ENCODE data around the gene SLC10A3.

The SLC10A3 gene

DNA sequence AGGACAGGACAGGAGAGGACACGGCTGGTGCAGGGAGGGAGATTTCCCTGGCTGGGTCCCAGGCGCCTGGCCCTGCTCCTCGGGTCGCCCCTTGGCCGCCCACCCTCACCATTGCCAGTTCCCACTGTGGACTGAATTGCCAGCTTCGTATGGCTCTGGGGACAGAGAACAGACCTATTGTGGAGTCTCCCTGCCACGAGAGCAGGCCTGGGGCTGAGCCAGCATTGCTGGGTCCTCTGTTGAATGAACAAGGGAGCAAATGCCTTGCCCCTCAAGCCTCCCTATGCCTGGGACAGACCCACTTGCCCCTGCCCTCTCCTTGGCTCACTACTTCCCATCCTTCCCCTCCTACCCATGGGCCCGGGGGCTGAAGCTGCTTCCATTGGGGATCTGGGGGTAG, 28.0 kb downstream of the SLC10A3 start:
- DNase-seq: no peak

GRCh38 chrX:154460326-154460725, 30.1 kb downstream of the SLC10A3 start:
- no peak for DNase-seq

DNA sequence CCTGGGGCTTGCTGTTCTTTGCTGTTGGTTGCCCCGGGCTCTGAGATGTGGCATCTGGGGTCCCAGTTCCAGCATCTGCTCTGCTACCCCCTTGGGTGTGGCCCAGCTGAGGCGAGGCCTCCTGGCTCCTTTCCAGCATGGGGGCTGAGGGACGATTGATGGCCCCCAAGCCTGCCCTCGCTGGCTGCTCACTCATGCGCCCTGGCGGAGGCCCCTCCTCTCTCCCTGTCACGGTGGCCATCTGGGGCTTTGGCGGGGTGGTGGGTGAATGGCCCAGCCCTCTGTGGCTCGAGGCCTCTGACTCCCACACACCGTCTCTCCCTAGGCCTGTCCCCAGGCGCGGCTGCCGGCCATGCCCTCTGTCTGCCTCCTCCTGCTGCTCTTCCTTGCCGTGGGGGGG, 30.6 kb downstream of the SLC10A3 start:
- DNase-seq: no peak

GRCh38 chrX:154458954-154459778, 31.3 kb downstream of the SLC10A3 start:
- no peak for DNase-seq

DNA sequence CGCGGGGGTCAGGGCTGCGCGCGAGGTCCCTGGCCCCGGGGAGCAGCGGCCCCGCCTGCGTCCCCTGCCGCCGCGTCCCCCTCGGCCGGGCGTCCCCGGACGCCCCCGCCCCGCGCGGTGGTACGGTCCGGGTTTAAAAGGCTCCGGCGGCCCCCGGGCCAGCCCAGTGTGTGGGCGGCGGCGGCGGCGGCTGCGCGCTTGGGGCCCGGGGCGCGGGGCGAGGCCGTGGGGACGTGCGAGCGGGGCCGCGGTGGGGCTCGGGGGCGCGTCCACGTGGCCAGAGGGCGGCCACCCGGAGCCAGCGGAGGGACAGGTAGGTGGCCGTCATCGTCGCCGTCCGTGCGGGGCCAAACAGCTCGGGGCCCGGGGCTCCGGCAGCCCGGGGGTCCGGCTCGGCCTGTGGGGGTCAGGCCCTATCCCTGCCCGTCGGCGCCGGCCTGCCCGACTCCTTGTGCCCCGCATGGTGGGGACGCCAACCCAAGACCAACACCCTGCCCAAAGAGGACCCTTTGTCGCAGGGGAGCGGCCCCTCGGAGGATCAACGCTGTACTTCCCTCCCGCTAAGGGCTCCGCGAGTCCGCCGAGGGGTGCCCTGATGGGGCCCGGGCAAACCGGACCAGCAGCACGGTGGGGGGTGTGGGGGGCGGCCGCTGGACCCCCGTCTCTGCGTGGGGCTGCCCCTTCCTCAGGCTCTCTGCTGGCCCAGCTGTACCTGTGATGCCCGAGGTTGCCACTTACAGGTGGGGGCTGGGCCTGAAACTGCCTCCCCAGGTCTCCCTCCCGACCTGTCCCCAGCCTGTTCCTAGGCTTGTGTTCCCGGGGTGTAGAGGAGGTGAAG, 32.1 kb downstream of the SLC10A3 start, which contains the start of gene PLXNA3:
Gene PLXNA3, plus strand, starts transcription at position 166 of the 838 bp plus-strand sequence. CDS start 1,903 bp downstream, outside the sequence.
- no peak for DNase-seq

DNA sequence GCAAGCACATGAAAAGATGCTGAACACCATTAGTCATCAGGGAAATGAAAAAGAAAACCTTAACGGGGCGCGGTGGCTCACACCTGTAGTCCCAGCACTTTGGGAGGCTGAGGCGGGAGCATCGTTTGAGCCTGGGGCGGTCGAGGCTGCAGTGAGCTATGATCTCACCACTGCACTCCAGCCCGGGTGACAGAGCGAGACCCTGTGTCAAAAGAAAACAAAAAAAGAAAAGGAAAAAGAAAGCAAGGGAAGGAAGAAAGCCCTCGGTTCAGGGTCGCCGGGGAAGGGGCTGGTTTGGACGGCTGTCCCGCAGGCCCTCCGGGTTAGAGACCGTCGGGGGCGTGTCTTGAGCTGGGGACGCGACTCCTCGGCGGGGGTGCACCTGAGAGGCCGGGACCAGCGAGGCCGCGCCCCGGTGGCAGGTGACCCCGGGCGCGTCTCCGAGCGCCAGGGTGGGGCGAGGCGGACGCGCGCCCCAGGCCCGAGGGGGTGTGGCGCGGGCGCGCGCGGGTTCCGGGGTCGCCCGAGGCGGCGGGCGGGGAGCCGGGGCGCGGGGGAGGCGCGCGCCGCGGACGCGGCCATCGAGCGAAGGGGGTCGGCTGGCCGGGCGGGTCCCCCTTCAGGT, 32.8 kb downstream of the SLC10A3 start:
- peak; percentile 20 for DNase-seq

- DNase-seq: no peak
These were observed 37.6 kb downstream of the SLC10A3 start for GRCh38 chrX:154452823-154453222.

- no peak for DNase-seq
These were observed 40.1 kb downstream of the SLC10A3 start for GRCh38 chrX:154450312-154450711.

GRCh38 chrX:154449618-154450017, 40.8 kb downstream of the SLC10A3 start:
- DNase-seq: no peak

DNA sequence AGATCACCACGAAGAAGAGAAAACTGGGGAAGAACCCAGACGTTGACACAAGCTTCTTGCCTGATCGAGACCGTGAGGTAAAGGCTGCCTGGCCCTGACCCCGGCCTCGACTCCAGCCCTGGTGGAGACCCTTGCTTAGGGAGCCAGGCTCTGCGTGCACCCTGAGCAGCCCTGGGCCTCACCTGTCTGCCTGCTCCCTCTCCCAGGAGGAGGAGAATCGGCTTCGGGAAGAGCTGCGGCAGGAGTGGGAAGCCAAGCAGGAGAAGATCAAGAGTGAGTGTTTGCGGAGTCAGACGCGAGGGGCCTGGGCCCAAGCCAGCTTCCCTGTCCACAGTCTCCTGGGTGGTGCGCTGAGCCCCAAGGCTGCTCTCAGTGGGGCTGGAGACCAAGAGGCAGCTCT, 41.9 kb downstream of the SLC10A3 start:
- no peak for DNase-seq

DNA sequence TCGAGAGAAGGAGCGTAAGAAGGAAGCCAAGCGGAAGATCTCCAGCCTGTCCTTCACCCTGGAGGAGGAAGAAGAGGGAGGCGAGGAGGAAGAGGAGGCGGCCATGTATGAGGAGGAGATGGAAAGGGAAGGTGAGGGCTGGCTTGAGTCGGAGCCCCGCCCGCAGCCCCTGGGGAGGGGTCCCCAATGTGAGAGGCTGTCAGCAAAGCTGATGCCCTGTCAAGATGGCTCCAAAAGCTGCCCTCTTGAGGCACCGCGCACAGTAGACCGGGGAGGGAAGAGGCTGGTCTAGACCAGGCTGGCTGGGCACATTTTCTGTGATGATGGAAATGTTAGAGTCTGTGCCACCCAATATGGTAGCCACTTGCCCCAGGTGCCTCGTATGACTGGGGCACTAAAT, 44.0 kb downstream of the SLC10A3 start:
- DNase-seq: no peak

DNA sequence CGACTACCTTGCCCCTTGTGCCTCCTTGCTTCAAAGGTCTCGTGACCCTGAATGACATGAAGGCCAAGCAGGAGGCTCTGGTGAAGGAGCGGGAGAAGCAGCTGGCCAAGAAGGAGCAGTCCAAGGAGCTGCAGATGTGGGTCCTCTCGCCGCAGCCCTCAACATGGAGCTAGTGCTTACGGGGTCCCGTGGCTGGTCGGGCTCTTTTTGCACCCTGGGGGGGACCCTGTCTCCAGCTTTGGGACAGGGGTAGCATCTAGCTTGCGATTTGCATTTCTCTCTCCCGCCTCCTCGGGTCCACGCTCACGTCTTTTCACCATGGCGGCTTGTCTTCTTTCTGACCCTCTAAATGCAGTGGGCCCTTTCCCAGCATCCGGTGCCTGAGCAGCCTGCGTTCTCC, 44.7 kb downstream of the SLC10A3 start:
- DNase-seq: no peak

DNA sequence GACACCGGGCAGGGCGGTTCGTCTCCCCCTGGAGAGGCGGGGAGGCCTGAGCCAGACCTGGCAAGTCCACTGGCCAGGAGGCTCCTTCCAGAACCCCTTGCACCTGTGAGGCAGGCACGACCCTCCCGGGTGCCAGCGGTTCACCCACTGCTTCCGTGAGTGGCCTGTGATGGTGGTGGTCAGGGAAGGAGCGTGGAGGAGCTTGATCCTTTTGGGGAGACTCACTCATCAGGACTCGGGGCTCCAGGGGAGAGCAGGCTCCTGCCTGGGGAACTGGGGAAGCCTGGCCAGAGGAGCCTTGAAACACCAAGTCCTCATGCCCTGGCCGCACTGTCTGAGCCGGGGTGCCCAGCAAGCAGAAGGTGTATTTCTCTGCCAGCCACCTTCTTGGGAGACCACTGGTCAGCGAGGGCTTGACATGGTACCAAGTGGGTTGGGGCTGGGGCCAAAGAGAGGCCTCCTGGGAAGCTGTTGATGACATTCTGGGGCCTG, 45.6 kb downstream of the SLC10A3 start:
- no peak for DNase-seq

- peak; percentile 4 for DNase-seq
These were observed 46.3 kb downstream of the SLC10A3 start, which contains the start of gene FAM50A for GRCh38 chrX:154443992-154444754. Gene FAM50A, plus strand, starts transcription at chrX:154444141. Its CDS starts 95 bp downstream, at chrX:154444236.

DNA sequence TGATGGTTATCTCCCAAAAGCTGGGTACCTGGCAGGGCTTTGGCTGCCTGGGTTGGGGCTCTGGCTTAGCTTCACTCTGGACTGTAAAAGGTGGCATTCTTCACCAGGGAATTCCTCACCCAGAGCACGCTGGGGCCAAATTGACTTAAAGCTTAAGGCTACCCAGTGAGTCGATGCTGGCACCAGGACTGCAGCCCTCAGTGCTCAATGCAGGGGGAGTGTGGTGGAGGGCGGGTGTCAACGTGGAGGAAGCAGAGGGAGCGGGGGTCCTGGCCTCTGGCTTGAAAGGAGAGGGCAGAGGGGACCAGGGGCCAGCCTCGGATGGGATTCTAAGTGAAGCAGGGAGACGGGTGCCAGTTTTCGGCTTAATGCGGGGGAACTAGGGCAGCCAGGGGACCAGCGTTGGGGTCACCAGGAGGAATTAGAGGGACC, 46.9 kb downstream of the SLC10A3 start:
- no peak for DNase-seq

- DNase-seq: no peak
These were observed 48.3 kb downstream of the SLC10A3 start for GRCh38 chrX:154441984-154442707.

GRCh38 chrX:154441564-154441963, 48.9 kb downstream of the SLC10A3 start:
- no peak for DNase-seq

DNA sequence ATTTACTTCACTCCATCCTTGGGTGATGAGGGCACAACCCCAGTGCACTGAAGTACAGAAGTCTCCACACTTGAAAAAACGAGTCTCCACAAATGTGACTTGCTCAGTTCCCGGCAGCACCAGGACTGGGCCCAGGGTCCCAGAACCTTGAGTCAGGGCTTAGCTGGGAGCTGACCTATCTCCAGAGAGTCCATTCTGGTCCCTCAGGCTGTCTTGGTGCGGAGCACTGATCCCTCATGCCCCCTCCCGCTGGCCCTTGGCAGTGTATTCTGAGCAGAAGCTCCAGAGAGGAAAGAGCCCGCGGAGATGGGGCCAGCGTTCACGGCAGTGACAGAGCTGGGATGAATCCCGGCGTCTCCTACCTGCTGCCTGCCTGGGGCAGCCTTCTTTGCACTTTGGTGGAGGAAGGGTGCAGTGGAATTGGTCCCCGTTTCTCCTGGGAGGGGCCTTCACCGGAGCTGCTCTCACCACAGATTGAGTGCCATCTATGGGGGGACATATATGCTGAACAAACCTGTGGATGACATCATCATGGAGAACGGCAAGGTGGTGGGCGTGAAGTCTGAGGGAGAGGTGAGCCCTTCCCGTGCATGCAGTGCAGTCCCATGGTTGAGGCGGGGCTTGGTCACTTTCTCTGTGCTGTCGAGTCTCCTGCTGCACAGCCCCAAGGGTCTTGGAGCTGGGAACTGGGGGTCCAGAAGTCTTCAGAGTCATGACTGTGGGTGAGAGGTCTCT, 49.6 kb downstream of the SLC10A3 start:
- no peak for DNase-seq

DNA sequence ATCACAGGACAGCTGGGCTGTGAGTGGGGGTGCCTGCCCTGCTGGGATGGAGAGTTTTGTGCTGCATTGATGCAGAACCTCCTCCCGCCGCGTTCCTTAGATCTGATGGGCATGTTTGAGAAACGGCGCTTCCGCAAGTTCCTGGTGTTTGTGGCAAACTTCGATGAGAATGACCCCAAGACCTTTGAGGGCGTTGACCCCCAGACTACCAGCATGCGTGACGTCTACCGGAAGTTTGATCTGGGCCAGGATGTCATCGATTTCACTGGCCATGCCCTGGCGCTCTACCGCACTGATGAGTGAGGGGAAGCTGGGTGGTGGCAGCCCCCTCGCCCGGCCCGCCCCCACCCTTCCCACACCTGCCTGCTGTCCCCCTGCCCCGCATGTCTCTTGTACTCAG, 50.6 kb downstream of the SLC10A3 start:
- no peak for DNase-seq

- no peak for DNase-seq
These were observed 52.2 kb downstream of the SLC10A3 start for GRCh38 chrX:154437971-154438893.
